Measurements from ENCODE around the gene EDC3. TPM values are rescaled to one million over a fixed set of nuclear protein-coding genes. Genes with fewer than 3 reads are reported as not detected.

EDC3 gene
- total RNA-seq, 4 donors from 2014 or later = 8.7 to 40.6 (median 17.9) TPM

GRCh38 chr15:74653426-74654102 is 42.3 kb downstream of the EDC3 start:
- H3K4me1 ChIP-seq = no peaks in the 10 kb centered on the region
- TF ChIP-seq POLR2A (IDR thresholded peaks at IDR 0.05) (no peak), CTCF (IDR thresholded peaks at IDR 0.05) (no peak)

DNA sequence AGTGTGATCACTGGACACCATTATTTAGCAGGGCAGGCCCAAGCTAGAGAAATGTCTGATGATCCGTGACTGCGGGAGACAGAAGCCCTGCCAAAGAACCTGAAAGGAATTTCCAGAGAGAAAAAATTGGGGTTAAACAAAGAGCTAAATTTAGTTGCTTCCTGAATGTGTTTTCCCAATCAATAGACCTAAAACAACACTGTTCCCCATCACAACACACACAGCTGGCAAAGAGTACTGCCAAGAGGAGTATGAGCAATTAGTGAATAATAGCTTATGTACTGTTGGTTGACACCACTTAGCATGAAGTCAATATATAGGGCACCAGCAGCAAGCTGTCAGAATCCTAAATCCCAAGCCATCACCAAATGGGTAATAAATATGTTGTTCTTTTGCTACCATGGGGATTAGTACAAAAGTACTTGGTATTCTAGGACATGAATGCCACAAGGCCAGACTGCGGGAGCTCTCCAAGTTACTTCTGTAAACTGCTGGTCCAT is 44.5 kb downstream of the EDC3 start:
- Histone ChIP-seq H3K27ac (no peak overlapping the region), H3K36me3 (no peaks in the 10 kb centered on the region), H3K4me3 (no peak overlapping the region), H3K27me3 (no peaks in the 10 kb centered on the region), H3K9me3 (no peaks in the 10 kb centered on the region), H3K4me1 (no peaks in the 10 kb centered on the region)
- no peak for DNase-seq
- no peak for TF ChIP-seq CTCF (IDR thresholded peaks at IDR 0.05)
- no peak for TF ChIP-seq POLR2A (IDR thresholded peaks at IDR 0.05)
- intact Hi-C loops (cut with DNase I; ENCODE audit: low total_unique reads) = no loop called here

More at GRCh38 chr15:74653426-74654102, 42.3 kb downstream of the EDC3 start:
- H3K9me3 ChIP-seq = no peaks in the 10 kb centered on the region
- no peak overlapping the region for H3K27ac ChIP-seq
- no peaks in the 10 kb centered on the region for H3K27me3 ChIP-seq
- no peaks in the 10 kb centered on the region for H3K36me3 ChIP-seq
- H3K4me3 ChIP-seq = no peak overlapping the region
- intact Hi-C loops (cut with DNase I; ENCODE audit: low total_unique reads) = no loop called here
- DNase-seq = no peak

- intact Hi-C loops (cut with DNase I; ENCODE audit: low total_unique reads) = no loop called here
- Histone ChIP-seq H3K36me3 (no peaks in the 10 kb centered on the region), H3K4me1 (peaks cover 0 to 3% of the 10 kb centered on the region in 2 donors), H3K27ac (no peak overlapping the region), H3K4me3 (no peak overlapping the region), H3K9me3 (no peaks in the 10 kb centered on the region), H3K27me3 (no peaks in the 10 kb centered on the region)
- TF ChIP-seq POLR2A (IDR thresholded peaks at IDR 0.05) (no peak), CTCF (IDR thresholded peaks at IDR 0.05) (no peak)
- DNase-seq = no peak
Observed at GRCh38 chr15:74648051-74648842, 47.6 kb downstream of the EDC3 start.

GRCh38 chr15:74646480-74646879 is 49.3 kb downstream of the EDC3 start:
- Histone ChIP-seq H3K27ac (no peak overlapping the region), H3K4me3 (no peak overlapping the region), H3K4me1 (peaks cover 0 to 14% of the 10 kb centered on the region in 2 donors), H3K36me3 (no peaks in the 10 kb centered on the region), H3K9me3 (no peaks in the 10 kb centered on the region), H3K27me3 (no peaks in the 10 kb centered on the region)
- intact Hi-C loops (cut with DNase I; ENCODE audit: low total_unique reads) = no loop called here
- DNase-seq = no peak
- TF ChIP-seq POLR2A (IDR thresholded peaks at IDR 0.05) = no peak
- TF ChIP-seq CTCF (IDR thresholded peaks at IDR 0.05) = no peak

DNA sequence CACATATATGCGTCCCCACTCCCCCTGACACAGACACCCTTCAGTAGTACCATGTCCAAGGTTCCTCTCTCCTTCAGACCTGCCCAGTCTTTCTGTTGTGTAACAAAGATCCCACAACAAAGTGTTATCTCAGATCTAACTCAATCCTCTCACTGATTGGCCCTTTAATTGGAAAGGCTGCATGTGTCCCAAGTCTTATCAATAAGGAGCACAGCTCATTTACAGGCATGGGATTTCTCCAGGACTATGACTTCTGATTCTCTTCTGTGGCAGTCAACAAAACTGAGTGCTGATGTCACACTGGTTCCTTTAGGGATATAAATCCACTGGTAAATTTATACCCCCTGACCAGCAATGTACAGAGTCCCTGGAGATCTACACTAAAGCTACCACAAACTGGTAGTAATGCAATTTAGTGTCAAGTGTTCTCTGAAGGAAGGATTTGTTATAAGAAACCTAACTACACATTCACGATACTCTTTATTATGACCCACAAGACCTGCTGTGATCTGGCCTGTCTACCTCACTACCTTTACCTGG is 52.1 kb downstream of the EDC3 start:
- Histone ChIP-seq H3K36me3 (no peaks in the 10 kb centered on the region), H3K27me3 (no peaks in the 10 kb centered on the region), H3K9me3 (no peaks in the 10 kb centered on the region), H3K4me3 (no peak overlapping the region), H3K4me1 (peaks cover 0 to 14% of the 10 kb centered on the region in 2 donors), H3K27ac (peak overlapping the region; percentile 2 to 47)
- no peak for TF ChIP-seq POLR2A (IDR thresholded peaks at IDR 0.05)
- no peak for TF ChIP-seq CTCF (IDR thresholded peaks at IDR 0.05)
- intact Hi-C loops (cut with DNase I; ENCODE audit: low total_unique reads) = no loop called here
- DNase-seq = no peak
